Measurements from ENCODE around the gene MFAP2.

MFAP2 gene

DNA sequence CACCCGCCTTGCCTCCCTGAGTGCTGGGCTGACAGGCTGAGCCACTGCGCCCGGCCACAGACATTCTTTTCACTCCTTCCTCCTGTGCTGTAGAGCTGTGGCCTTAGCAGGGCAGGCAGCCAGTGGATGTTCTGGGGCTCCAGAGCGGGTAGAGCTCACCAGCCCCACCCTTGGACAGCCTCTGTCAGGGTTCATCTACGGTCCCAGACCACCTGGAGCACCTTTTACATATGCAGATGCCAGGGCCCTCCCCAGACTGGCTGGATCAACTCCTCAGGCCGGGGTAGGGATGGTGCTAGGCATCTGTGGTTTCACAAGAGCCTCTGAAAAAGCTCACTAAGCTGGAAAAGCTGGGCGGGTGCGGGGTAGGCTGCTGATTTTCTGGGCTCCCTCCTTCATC lies 26.7 kb upstream of the MFAP2 start:
- no peak for DNase-seq (ENCODE audit: low spot score)

DNA sequence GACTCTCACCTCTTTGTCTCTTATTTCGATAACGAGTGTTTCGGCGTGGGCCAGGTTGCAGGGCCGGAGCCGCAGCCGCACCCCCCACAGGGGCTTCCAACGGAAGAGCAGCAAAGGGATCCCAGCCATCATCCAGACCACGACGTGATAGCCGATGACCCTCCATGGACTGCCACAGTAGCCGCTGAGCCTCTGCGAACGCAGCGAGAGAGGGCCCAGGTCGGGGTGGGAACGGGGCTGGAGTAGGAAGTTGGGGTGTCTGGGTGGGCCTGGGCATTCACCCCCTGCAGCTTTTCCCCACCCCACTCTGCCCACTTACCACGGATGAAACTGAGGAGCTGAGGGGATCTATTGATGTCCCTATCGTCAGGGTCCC lies 24.9 kb upstream of the MFAP2 start:
- DNase-seq (ENCODE audit: low spot score): no peak

- no peak for DNase-seq (ENCODE audit: low spot score)
Observed at GRCh38 chr1:17004466-17005364, 24.3 kb upstream of the MFAP2 start.

DNA sequence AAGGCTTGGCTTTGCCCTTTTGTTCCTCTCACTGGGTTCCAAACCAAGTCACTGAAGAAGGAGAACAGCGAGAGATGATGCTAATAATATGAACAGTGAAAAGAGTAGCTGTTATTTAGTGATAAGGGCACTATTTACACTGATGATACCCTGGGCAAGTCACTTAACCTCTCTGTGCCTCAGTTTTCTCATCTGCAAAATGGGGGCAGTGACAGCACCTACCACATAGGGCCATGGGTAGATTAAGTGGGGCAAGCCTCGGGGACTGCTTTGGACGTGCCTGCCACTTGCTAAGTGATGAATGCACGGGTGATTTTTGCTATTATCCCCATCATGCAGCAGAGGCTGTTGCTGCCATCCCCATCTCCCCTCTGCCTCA lies 22.1 kb upstream of the MFAP2 start:
- no peak for DNase-seq (ENCODE audit: low spot score)

- no peak for DNase-seq (ENCODE audit: low spot score)
Observed at GRCh38 chr1:17001760-17002523, 21.5 kb upstream of the MFAP2 start.

DNA sequence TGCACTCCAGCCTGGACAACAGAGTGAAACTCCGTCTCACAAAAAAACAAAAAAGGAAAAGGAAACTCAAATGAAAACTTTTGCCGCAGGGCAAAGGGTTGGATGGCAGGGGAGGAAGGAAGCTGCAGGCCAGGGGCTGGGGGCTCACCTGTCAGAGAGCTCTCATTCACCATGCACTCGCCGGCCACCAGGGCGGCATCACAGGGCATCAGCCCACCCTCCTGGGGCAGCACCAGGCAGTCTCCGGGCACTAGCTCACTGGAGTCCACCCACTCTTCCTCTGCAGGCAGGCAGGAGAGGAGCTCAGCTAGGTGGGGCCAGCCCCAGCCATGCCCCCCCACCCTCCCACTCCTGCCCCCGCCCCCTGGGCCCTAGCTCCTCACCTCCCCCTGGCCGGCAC lies 19.4 kb upstream of the MFAP2 start:
- no peak for DNase-seq (ENCODE audit: low spot score)

GRCh38 chr1:16998589-16998988 lies 18.2 kb upstream of the MFAP2 start:
- DNase-seq (ENCODE audit: low spot score): no peak

- no peak for DNase-seq (ENCODE audit: low spot score)
Observed at GRCh38 chr1:16996845-16997244, 16.4 kb upstream of the MFAP2 start.

GRCh38 chr1:16993521-16994038 lies 13.2 kb upstream of the MFAP2 start:
- no peak for DNase-seq (ENCODE audit: low spot score)

DNA sequence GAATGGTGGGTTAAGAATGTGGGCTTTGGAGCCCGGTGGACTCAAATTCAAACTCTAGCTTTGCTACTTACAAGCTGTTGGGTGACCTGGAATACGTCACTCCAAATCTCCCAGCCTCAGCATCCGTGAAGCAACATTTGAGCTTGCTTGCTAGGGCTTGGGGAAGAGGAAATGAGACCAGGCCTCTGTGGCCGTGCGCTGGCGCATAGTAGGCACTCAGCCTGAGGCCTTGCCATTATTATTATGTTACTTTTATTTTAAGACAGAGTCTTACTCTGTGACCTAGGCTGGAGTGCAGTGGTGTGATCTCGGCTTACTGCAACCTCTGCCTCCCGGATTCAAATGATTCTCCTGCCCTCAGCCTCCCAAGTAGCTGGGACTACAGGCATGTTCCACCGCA lies 12.3 kb upstream of the MFAP2 start:
- no peak for DNase-seq (ENCODE audit: low spot score)

DNA sequence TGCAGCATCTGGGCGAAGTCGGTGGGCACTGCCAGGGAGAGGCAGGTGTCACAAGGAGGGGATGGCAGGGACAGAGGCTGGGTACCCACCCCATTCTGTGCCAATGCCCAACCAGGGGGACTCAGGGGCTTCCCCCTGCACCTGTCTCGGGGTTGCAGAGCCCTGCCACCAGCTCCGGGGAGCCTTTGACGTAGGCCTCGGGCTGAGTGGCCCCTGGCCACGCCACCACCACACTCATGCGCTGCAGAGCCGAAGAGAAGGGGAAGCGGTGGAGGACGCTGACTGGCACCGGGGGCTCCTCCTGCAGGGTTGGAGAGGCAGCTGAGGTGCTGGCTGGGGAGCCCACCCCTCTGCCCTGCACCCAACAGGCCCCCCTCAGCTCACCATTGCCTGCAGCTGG lies 11.7 kb upstream of the MFAP2 start:
- DNase-seq (ENCODE audit: low spot score): no peak

GRCh38 chr1:16991571-16991970 lies 11.2 kb upstream of the MFAP2 start:
- no peak for DNase-seq (ENCODE audit: low spot score)

DNA sequence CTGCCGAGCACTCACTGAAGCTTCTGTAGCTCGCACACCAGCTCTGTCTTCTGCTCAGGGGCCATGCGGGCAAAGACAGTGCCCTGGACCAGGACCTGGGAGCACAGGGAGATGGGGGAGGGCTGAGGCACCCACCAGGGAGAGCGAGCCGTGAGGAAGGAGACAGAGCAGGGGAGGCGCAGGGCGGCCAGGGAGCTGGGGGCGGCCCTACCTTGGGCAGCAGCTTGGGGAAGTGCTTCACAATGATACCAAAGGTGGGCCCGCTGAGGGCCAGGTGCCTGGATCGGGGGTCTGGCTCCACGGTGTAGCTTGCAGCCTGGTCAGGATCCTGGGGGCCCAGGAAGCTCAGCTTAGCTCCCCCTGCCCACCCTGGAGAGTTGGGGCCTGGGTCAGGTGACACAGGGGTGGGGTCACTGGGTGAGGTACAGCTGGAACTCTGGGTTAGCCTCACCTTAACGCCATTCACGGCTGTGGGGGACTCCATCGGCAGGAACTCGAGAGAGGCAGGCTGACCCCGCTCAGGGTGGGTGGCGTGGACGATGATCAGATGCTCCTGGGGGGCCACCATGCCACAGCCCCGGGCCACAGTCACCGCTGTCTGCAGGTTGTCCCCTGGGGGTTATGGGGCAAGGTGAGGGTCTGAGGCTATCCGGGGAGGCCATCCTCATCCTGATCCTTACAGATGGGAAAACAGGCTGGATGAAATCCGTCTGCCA lies 9.4 kb upstream of the MFAP2 start:
- DNase-seq (ENCODE audit: low spot score): no peak

- no peak for DNase-seq (ENCODE audit: low spot score)
Observed at GRCh38 chr1:16988210-16988609, 7.8 kb upstream of the MFAP2 start.

DNA sequence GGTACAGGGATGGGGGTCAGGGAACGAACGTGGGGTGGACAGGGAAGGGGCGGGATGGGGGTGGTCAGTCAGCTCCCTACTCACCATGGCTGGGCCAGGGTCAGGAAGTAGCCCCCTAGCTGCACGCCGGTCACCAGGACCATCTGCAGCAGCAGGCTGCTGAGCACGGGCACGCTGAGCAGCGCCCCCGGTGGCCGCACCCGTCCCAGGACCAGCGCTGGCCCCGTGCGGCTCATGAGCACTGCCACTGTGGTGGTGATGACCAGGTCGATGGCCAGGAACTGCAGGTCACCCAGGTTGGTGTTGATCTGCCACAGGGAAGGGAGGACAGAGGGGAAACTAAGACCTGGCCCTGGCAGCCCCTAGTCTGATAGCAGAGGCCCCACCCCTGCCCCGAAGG lies 6.5 kb upstream of the MFAP2 start:
- DNase-seq (ENCODE audit: low spot score): no peak

- no peak for DNase-seq (ENCODE audit: low spot score)
Observed at GRCh38 chr1:16986560-16986959, 6.1 kb upstream of the MFAP2 start.

- no peak for DNase-seq (ENCODE audit: low spot score)
Observed at GRCh38 chr1:16986113-16986512, 5.7 kb upstream of the MFAP2 start.

GRCh38 chr1:16984717-16985116 lies 4.3 kb upstream of the MFAP2 start:
- no peak for DNase-seq (ENCODE audit: low spot score)

DNA sequence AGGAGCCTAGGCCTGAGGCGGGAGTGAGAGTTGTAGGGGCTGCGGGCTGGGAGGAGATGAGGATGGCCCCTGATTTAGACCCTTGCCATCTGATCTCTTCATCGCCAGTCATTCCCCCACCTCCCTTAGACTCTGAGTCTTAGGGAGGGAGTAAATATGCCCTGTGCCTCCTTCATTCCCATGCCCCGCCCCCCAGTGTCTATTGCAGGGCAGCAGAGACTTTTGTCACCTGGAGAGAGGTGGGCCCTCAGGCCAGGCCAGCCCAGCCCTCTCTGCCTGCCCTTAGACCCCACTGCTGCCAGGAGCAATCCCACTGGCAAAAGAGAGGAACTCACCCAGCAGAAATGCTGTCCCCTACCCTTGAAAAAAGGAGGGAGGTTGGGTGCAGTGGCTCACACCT lies 3.2 kb upstream of the MFAP2 start:
- DNase-seq (ENCODE audit: low spot score): no peak

- no peak for DNase-seq (ENCODE audit: low spot score)
Observed at GRCh38 chr1:16982902-16983301, 2.5 kb upstream of the MFAP2 start.

- no peak for DNase-seq (ENCODE audit: low spot score)
Observed at GRCh38 chr1:16981269-16981849, 939 bp upstream of the MFAP2 start.
